ENCODE data around the gene TPD52L1.

The TPD52L1 gene

GRCh38 chr6:125228981-125229479 lies 75.5 kb downstream of the TPD52L1 start:
- DNase-seq (ENCODE audit: low read depth): no peak
- no peak for TF ChIP-seq CTCF (IDR thresholded peaks at IDR 0.05; ENCODE audit: low read depth, low read length, missing control alignments)
- no peak overlapping the region for H3K4me3 ChIP-seq (ENCODE audit: low read depth, low read length)

GRCh38 chr6:125230674-125231073 lies 77.1 kb downstream of the TPD52L1 start:
- DNase-seq (ENCODE audit: low read depth): no peak
- no peak for TF ChIP-seq CTCF (IDR thresholded peaks at IDR 0.05; ENCODE audit: low read depth, low read length, missing control alignments)

GRCh38 chr6:125231133-125231532 lies 77.6 kb downstream of the TPD52L1 start:
- TF ChIP-seq CTCF (IDR thresholded peaks at IDR 0.05; ENCODE audit: low read depth, low read length, missing control alignments): no peak
- no peak overlapping the region for H3K4me3 ChIP-seq (ENCODE audit: low read depth, low read length)
- DNase-seq (ENCODE audit: low read depth): no peak

More at GRCh38 chr6:125230674-125231073, 77.1 kb downstream of the TPD52L1 start:
- no peak overlapping the region for H3K4me3 ChIP-seq (ENCODE audit: low read depth, low read length)

- no peak for DNase-seq (ENCODE audit: low read depth)
- TF ChIP-seq CTCF (IDR thresholded peaks at IDR 0.05; ENCODE audit: low read depth, low read length, missing control alignments): no peak
- H3K4me3 ChIP-seq (ENCODE audit: low read depth, low read length): no peak overlapping the region
Observed at GRCh38 chr6:125231574-125232343, 78.2 kb downstream of the TPD52L1 start.

GRCh38 chr6:125232466-125232865 lies 78.9 kb downstream of the TPD52L1 start:
- no peak for DNase-seq (ENCODE audit: low read depth)
- no peak for TF ChIP-seq CTCF (IDR thresholded peaks at IDR 0.05; ENCODE audit: low read depth, low read length, missing control alignments)
- no peak overlapping the region for H3K4me3 ChIP-seq (ENCODE audit: low read depth, low read length)

- no peak for DNase-seq (ENCODE audit: low read depth)
- no peak overlapping the region for H3K4me3 ChIP-seq (ENCODE audit: low read depth, low read length)
- TF ChIP-seq CTCF (IDR thresholded peaks at IDR 0.05; ENCODE audit: low read depth, low read length, missing control alignments): no peak
Observed at GRCh38 chr6:125233202-125233601, 79.6 kb downstream of the TPD52L1 start.

Measured in GM12864 (cell line).